GM18517 (cell line): ENCODE measurements around the gene FDXR.
"Not testable (repeated sequence)": the region's sequence is repeated elsewhere in the genome, so short reads cannot be mapped to it uniquely, and the experiment has no call there.

Source experiments
- ATAC-seq: cut with Tn5 transposase; IDR thresholded peaks from one replicate; pipeline ENCODE4 v1.9.1; 2021; ENCODE audit warnings: mild to moderate bottlenecking, moderate library complexity; ENCODE audit not compliant: unreplicated experiment

FDXR gene

GRCh38 chr17:74872313-74873036, at the start of gene FDXR:
Gene FDXR, minus strand, starts transcription at chr17:74872994. Its CDS starts 50 bp downstream, at chr17:74872944.
- peak; percentile 50 for ATAC-seq

GRCh38 chr17:74922172-74922571, 49.4 kb upstream of the FDXR start:
- no peak for ATAC-seq

- ATAC-seq, result no peak
These were observed 49.0 kb upstream of the FDXR start for GRCh38 chr17:74921769-74922168.

- ATAC-seq, result no peak
These were observed 48.4 kb upstream of the FDXR start for GRCh38 chr17:74921026-74921681.

GRCh38 chr17:74920642-74921025, 47.8 kb upstream of the FDXR start:
- no peak for ATAC-seq

GRCh38 chr17:74920306-74920620, 47.5 kb upstream of the FDXR start:
- ATAC-seq, result no peak

GRCh38 chr17:74919440-74920305, 46.9 kb upstream of the FDXR start:
- no peak for ATAC-seq

- ATAC-seq, result no peak
These were observed 46.1 kb upstream of the FDXR start for GRCh38 chr17:74918906-74919305.

- ATAC-seq, result no peak
These were observed 44.6 kb upstream of the FDXR start for GRCh38 chr17:74917430-74917829.

GRCh38 chr17:74916851-74917199, 44.0 kb upstream of the FDXR start:
- ATAC-seq, result no peak

GRCh38 chr17:74916136-74916850, 43.5 kb upstream of the FDXR start:
- no peak for ATAC-seq

GRCh38 chr17:74911423-74911822, 38.6 kb upstream of the FDXR start:
- ATAC-seq, result not testable (repeated sequence)

GRCh38 chr17:74909097-74909496, 36.3 kb upstream of the FDXR start:
- not testable (repeated sequence) for ATAC-seq

GRCh38 chr17:74907012-74907411, 34.2 kb upstream of the FDXR start:
- ATAC-seq, result no peak

- not testable (repeated sequence) for ATAC-seq
These were observed 33.5 kb upstream of the FDXR start for GRCh38 chr17:74906214-74906793.

GRCh38 chr17:74904687-74905409, 32.1 kb upstream of the FDXR start:
- ATAC-seq, result no peak

- no peak for ATAC-seq
These were observed 30.9 kb upstream of the FDXR start for GRCh38 chr17:74903671-74904070.

GRCh38 chr17:74903034-74903433, 30.2 kb upstream of the FDXR start:
- no peak for ATAC-seq

GRCh38 chr17:74901353-74902135, 28.8 kb upstream of the FDXR start:
- ATAC-seq, result no peak
